Ishikawa (cell line): ENCODE measurements around the gene TRIM61.

ENCODE experiments used
- CREB1 ChIP-seq: IDR thresholded peaks from 2 replicates; pipeline ENCODE4 v1.6.1; 2012; ENCODE audit warnings: low read depth
- EGR1 ChIP-seq: IDR thresholded peaks from 2 replicates; pipeline ENCODE4 v1.6.1; 2012
- EP300 ChIP-seq: IDR thresholded peaks from 2 replicates; pipeline ENCODE4 v1.6.1; 2012; ENCODE audit warnings: borderline replicate concordance
- FOXM1 ChIP-seq: IDR thresholded peaks from 2 replicates; pipeline ENCODE4 v1.6.1; 2012; ENCODE audit warnings: low read depth, borderline replicate concordance
- MAX ChIP-seq: IDR thresholded peaks from 2 replicates; pipeline ENCODE4 v1.6.1; 2012
- RAD21 ChIP-seq: IDR thresholded peaks from 2 replicates; pipeline ENCODE4 v1.6.1; 2012; ENCODE audit warnings: low read depth
- REST ChIP-seq: IDR thresholded peaks from 2 replicates; pipeline ENCODE4 v1.6.1; 2012; ENCODE audit warnings: low read depth, mild to moderate bottlenecking
- TAF1 ChIP-seq: IDR thresholded peaks from 2 replicates; pipeline ENCODE4 v1.6.1; 2012; ENCODE audit warnings: low read depth, mild to moderate bottlenecking
- TCF12 ChIP-seq: IDR thresholded peaks from 2 replicates; pipeline ENCODE4 v1.6.1; 2012; ENCODE audit warnings: low read depth
- TEAD4 ChIP-seq: IDR thresholded peaks from 2 replicates; pipeline ENCODE4 v1.6.1; 2012
- YY1 ChIP-seq: IDR thresholded peaks from 2 replicates; pipeline ENCODE4 v1.6.1; 2012; ENCODE audit warnings: low read depth
- ZBTB7A ChIP-seq: IDR thresholded peaks from 2 replicates; pipeline ENCODE4 v1.6.1; 2012; ENCODE audit warnings: low read depth

GRCh38 chr4:164997941-164998340 lies 20.5 kb upstream of the TRIM61 start:
- TF ChIP-seq TAF1 (no peak), TCF12 (no peak), YY1 (no peak), FOXM1 (no peak), REST (no peak), ZBTB7A (no peak), EP300 (no peak), RAD21 (no peak), CREB1 (no peak), EGR1 (no peak), MAX (no peak), TEAD4 (no peak)
